GM12872 (cell line): ENCODE measurements around the gene KIAA1755.

ENCODE experiments used
- TF ChIP-seq, protein P1 (sequence below): IDR thresholded peaks from 3 replicates; pipeline ENCODE4 v1.5.1; 2011; ENCODE audit warnings: low read depth, mild to moderate bottlenecking, low read length, moderate library complexity; ENCODE audit not compliant: insufficient read depth

KIAA1755 gene

DNA sequence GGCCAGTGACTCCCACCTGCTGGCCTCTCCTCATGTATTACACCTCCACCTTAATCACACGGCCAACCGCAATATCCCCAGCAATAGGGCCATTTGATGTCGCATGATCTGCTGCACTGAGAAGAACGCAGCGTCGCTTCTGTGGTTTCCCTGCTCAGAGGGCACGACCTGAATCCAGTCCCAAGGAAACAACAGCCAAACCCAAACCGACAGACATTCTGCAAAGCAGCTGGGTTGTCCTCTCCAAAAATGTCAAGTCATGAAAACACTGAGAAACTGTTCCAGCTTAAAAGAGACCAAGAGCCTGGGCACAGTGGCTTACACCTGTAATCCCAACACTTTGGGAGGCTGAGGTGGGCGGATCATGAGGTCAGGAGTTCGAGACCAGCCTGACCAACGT is 35.9 kb upstream of the KIAA1755 start:
- TF ChIP-seq, protein P1, sequence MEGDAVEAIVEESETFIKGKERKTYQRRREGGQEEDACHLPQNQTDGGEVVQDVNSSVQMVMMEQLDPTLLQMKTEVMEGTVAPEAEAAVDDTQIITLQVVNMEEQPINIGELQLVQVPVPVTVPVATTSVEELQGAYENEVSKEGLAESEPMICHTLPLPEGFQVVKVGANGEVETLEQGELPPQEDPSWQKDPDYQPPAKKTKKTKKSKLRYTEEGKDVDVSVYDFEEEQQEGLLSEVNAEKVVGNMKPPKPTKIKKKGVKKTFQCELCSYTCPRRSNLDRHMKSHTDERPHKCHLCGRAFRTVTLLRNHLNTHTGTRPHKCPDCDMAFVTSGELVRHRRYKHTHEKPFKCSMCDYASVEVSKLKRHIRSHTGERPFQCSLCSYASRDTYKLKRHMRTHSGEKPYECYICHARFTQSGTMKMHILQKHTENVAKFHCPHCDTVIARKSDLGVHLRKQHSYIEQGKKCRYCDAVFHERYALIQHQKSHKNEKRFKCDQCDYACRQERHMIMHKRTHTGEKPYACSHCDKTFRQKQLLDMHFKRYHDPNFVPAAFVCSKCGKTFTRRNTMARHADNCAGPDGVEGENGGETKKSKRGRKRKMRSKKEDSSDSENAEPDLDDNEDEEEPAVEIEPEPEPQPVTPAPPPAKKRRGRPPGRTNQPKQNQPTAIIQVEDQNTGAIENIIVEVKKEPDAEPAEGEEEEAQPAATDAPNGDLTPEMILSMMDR, result no peak

DNA sequence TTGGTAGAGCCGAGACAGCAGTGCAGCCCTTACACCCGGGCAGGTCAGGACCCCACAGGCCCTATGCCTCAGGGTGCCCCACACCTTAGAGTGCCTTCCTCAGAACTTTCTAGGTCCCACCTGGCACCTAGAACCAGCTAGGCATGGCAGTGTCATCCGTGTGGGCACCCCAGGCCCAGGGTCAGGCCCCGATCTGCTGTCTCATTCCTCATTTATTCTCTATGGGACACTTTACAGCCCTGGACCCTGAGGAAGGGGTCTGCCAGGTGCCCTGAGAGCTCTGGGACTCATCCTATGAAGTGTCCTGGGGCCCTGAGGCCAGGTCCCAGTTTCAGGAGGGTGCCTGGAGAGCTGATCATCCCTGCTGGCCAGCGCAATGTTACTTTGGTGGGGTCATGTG is 35.3 kb upstream of the KIAA1755 start:
- TF ChIP-seq, protein P1, result no peak

DNA sequence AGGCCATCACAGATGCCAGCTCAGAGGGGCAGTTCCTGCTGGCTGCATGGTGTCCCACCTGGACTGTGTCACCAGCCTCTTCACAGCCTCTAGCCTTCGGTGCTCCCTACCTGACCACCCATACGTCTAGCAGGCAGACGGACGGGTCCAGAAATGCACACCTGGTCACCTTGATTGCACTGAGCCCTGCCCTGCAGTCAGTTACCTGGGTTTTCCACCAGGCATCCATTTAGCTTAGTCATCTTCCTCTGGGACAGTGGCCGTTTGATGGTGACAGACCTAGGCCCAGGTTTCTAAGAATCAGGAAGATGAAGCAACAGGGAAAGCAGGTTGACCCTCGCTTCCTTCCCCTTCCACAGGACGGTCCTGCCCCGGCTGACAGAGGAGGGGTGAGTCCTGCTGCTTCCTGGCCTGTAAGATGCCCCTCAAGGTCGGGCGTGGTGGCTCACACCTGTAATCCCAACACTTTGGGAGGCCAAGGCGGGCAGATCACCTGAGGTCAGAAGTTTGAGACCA is 33.6 kb upstream of the KIAA1755 start:
- TF ChIP-seq, protein P1, result no peak

DNA sequence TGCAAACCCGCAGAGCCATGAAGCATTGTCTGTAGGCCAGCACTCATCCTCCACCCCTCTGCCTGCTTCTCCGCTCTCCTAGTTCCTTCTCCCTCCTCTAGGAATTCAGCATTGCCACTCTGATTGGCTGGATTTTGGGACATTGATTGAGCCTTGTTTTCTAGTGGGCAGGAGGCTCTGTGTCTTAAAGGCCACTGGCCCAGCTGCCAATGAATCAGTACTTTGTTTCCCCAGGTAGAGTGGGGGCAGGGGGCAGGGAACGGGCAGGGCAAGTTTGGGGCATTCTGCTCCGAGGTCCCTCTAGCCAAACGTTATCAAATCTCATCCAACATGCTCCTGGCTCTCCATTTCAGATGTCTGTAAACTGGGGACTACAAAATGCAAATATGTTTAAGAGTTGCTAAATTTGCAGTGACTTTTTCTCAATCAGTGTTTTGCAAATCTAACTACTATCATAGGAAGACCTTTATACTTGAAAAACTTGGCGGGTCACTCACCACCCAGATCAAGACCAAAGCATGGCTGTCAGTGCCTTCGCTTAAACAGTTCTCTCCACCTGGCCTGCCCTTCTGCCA is 33.0 kb upstream of the KIAA1755 start:
- TF ChIP-seq, protein P1, result no peak

DNA sequence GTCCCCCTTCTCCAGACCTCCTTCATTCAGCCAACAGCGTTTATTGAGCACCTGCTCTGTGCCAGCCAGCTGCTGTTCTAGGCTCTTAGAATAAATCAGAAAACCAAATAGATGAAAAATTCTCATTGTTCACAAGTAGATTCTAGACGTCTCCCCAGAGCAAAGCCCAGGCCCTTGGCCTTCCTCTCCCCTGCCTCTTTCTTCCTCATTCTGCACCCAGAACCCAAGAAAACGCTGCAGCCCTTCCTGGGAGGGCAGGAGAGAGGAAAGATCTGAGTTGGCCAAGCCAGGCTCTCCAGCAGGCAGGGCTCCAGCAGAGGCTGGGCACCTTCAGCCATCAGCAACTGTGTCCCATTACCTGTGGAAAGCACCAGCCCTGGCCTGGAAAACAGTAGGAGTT is 31.4 kb upstream of the KIAA1755 start:
- TF ChIP-seq, protein P1, result no peak

DNA sequence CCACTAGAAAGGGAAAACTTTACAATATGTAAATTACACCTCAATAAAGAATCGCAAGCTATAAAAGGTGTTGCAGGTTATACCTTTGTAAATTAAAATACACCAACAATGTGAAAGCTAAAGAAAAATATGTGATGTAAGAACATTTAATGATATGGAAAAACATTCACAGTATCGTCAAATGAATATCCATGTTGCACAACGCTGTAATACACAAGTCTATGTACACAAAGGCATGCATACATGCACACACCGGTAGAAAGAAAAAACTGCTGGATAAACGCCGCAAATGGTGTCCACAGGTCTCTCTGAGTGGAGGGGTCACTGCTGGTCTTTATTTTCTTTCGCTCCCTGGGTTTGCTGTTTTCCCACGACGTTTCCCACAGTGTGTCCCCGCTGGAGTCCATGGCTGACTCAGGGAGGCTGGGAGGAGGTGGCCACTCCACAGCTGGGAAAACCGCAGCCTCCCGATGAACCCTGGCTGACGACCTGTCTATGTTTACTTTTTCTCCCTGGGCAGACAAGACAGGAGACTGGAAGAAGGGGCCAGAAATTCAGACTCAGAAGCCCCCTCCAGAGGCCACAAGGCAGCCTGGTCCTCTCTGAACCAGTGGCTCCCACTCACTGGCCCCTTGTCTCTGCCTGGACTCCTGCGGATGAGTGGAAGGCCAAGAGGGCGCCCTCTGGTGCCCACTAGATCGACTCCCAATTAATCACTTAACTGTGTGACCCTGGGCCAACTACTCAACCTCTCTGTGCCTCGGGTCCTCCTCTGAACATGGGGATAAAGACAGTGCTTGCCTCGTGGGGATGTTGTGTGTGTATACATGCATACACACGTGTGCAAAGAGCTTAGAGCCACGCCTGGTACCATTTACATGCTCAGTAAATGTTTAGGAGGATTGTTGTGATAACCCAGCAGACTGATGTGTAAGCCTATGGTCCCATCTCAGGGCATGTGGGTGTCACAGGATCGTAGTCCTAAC is 30.6 kb upstream of the KIAA1755 start:
- TF ChIP-seq, protein P1, result peak; percentile 44
